Measurements from ENCODE around the gene RASSF4.

The RASSF4 gene

DNA sequence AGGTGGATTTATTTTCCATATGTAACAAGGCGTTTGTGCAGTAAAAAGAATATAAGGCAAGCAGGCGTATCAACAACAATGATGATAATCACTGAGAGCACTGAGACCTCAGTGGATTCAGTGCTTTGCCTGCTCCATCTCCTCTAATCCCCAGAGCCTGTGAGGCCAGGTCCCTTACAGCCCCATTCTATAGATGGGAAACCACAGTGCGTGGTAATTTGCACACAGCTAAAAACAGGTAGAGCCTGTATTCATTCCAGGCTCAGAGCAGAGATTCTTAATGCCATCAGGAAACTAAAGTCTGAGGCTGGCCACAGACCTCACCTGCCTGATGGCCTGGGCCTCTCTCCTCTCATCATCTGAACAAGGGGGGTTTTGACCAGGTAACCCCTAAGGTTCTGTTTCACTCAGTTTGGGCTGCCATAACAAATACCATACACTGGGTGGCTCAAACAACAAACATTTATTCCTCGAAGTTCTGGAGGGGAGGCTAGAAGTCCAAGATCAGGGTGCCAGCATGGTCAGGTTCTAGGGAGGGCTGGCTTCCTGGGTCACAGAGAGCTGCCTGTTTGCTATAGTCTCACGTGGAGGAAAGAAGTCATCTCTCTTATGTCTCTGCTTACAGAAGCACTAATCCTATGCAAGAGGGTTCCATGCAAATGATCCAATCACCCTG lies 10.3 kb upstream of the RASSF4 start:
- DNase-seq (ENCODE audit: low read depth): no peak
- no peak overlapping the region for H3K4me3 ChIP-seq (replicated peaks; ENCODE audit: low read depth, low read length)
- TF ChIP-seq, protein P1, sequence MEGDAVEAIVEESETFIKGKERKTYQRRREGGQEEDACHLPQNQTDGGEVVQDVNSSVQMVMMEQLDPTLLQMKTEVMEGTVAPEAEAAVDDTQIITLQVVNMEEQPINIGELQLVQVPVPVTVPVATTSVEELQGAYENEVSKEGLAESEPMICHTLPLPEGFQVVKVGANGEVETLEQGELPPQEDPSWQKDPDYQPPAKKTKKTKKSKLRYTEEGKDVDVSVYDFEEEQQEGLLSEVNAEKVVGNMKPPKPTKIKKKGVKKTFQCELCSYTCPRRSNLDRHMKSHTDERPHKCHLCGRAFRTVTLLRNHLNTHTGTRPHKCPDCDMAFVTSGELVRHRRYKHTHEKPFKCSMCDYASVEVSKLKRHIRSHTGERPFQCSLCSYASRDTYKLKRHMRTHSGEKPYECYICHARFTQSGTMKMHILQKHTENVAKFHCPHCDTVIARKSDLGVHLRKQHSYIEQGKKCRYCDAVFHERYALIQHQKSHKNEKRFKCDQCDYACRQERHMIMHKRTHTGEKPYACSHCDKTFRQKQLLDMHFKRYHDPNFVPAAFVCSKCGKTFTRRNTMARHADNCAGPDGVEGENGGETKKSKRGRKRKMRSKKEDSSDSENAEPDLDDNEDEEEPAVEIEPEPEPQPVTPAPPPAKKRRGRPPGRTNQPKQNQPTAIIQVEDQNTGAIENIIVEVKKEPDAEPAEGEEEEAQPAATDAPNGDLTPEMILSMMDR (IDR thresholded peaks at IDR 0.05; ENCODE audit: low read length, missing control alignments): no peak

DNA sequence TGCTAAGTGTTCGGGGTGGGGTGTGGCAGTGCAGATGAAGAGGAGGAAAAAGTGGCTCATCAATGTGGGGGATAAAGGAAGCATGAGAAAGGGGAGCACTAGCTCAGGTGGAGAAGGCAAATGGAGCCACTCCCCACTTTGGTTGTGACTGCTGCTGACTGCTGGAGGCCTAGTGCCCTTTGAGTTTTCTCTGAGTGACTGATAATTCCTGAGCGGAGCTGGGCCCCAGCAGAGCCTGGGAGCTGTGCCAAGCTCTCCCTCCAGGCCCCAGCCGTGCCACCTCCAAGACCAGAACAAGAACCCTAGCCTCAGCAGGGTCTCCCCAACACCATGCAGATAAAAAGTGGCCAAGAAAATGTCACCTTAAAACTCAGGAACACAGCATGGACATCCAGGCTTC lies 9.7 kb upstream of the RASSF4 start:
- TF ChIP-seq, protein P1 (IDR thresholded peaks at IDR 0.05; ENCODE audit: low read length, missing control alignments): no peak
- no peak for DNase-seq (ENCODE audit: low read depth)

DNA sequence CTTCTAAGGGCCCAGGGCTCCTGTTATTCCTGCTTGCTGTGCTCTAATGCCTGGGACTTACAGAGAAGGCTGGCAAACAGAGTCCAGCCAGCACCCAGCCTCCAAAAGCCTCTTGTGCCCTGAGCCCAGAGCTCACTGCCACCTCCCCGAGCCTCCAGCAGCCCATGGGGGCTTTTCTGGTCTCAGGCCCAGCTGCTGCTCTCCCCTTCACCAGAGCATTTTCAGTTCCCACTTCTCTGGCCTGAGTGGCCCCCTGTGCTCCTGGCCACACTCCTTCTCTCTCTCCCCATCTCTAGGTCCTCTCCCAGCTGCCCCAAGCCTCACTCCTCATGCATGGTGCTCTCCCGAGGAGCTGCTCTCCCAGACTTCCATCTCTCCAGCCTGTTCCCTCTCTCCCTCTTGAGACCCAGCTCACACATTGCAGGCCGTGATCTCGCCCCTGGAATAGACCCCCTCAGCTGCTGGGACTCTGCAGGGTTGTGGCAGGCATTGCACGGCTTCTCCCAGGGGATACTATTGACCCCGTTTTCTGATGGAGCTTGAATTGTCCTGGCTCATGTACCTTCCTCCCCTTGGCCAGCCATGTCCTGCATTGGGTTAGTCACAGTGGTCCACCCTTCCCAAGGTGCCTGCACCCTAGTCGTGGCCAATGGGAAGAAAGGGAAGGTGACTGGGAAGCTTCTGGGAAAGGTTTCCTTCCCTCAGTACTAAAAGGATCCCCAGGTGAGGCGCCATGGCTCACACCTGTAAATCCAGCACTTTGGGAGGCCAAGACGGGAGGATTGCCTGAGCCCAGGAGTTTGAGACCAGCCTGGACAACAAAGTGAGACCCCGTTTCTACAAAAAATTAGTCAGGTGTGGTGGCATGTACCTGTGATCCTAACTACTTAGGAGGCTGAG lies 9.0 kb upstream of the RASSF4 start:
- no peak for DNase-seq (ENCODE audit: low read depth)
- H3K4me3 ChIP-seq (replicated peaks; ENCODE audit: low read depth, low read length): no peak overlapping the region

More for the DNA sequence above, 9.7 kb upstream of the RASSF4 start:
- no peak overlapping the region for H3K4me3 ChIP-seq (replicated peaks; ENCODE audit: low read depth, low read length)

DNA sequence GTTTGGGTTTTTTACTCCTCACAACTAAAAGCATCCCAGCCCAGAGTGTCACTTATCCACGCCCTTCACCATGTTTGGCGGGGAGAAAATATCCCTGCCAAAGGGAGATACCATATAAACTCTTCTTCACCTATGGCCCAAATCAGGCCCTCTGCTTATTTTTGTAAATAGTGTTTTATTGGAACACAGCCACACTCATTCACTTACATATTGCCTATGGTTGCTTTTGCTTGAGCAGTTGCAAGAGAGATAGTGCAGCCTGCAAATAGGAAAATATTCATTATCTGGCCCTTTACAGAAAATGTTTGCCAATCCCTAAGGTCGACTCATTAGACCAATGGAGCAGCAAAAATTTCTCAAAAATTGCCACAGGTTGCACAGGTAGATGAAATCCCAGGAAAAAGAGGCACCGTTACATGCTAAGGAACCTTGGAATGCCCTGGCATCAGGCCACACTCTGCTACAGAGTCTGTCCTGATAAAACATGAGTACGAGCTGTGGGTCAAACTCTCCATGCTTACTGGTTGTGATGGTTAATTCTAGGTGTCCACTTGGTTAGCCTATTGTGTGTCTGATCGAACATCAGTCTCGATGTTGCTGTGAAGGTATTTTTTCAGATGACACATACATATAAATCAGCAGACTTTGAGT lies 7.9 kb upstream of the RASSF4 start:
- TF ChIP-seq, protein P1 (IDR thresholded peaks at IDR 0.05; ENCODE audit: low read length, missing control alignments): no peak
- DNase-seq (ENCODE audit: low read depth): no peak
- no peak overlapping the region for H3K4me3 ChIP-seq (replicated peaks; ENCODE audit: low read depth, low read length)

More for the DNA sequence above, 9.0 kb upstream of the RASSF4 start:
- TF ChIP-seq, protein P1 (IDR thresholded peaks at IDR 0.05; ENCODE audit: low read length, missing control alignments): no peak

DNA sequence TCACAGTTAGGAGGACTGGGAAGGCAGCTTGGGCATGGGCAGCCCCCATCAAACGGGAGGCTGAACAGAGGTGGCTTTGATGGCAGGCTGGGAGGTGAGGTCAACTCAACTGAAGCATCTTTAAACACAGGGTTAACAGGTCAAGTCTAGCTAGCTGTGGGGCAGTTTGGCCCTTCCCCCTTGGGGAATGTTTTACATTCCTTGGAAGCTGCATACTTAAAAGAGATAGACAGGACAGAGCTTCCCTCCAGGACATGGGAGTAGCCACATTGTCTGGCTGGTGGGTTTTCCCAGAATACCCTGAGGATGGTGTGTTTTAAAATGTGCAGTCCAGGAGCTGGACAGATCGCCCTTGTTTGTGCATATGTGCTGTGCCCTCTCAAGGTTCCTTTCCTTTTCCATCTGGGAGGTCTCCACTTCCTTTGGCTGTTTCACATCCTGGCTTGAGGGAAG lies 6.8 kb upstream of the RASSF4 start:
- no peak overlapping the region for H3K4me3 ChIP-seq (replicated peaks; ENCODE audit: low read depth, low read length)
- no peak for DNase-seq (ENCODE audit: low read depth)
- TF ChIP-seq, protein P1 (IDR thresholded peaks at IDR 0.05; ENCODE audit: low read length, missing control alignments): no peak

DNA sequence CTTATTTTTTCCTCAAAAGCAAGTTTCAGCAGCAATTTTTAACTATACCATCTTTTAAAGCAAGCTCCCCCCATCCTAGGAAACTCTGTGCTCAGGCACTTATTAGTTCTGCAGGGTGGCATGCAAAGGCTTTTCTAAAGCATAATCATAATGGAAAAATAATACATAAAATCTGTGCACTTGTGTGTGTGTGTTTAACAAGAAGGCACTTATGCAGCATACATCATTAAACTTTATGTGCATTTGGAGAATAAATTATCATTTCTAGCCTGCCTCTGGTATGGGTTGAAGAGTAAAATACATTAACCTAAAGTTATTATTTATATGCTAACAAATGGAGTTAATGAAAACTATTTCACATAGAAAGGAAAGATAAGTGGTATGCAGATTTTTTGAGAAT lies 5.6 kb upstream of the RASSF4 start:
- DNase-seq (ENCODE audit: low read depth): no peak
- TF ChIP-seq, protein P1 (IDR thresholded peaks at IDR 0.05; ENCODE audit: low read length, missing control alignments): no peak

More for the DNA sequence above, 5.6 kb upstream of the RASSF4 start:
- H3K4me3 ChIP-seq (replicated peaks; ENCODE audit: low read depth, low read length): no peak overlapping the region

Data from fibroblast of pulmonary artery (primary cell).